Raji (cell line): ENCODE data around the gene SELL.

ENCODE experiments used
- POLR2A ChIP-seq: IDR thresholded peaks from 2 replicates; pipeline ENCODE4 v1.6.1; 2011; ENCODE audit warnings: low read depth, low read length, control low read depth; ENCODE audit not compliant: insufficient read depth

SELL gene

GRCh38 chr1:169689395-169689794 is 22.0 kb downstream of the SELL start:
- no peak for TF ChIP-seq POLR2A

- no peak for TF ChIP-seq POLR2A
Observed at GRCh38 chr1:169683661-169684060, 27.8 kb downstream of the SELL start.

DNA sequence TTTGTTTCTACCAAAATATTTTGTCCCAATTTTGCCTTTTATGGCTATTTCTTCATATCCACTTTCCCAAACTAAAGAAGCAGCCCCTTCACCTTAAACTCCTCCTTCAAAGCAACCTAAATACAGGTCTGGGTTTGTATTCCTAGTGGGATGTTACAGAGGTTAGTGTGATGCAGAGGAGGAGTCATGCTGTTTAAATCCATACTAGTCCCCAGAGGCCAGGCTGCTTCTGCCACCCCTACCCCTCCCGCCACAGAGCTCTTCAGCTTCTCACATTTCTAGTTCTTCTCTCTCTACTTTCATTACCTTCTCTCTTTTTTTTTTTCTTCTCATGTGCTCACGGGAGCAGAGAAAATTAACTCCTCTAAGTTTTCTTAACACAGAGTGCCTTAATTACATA is 29.3 kb downstream of the SELL start:
- TF ChIP-seq POLR2A: no peak

- no peak for TF ChIP-seq POLR2A
Observed at GRCh38 chr1:169681140-169681539, 30.3 kb downstream of the SELL start.

DNA sequence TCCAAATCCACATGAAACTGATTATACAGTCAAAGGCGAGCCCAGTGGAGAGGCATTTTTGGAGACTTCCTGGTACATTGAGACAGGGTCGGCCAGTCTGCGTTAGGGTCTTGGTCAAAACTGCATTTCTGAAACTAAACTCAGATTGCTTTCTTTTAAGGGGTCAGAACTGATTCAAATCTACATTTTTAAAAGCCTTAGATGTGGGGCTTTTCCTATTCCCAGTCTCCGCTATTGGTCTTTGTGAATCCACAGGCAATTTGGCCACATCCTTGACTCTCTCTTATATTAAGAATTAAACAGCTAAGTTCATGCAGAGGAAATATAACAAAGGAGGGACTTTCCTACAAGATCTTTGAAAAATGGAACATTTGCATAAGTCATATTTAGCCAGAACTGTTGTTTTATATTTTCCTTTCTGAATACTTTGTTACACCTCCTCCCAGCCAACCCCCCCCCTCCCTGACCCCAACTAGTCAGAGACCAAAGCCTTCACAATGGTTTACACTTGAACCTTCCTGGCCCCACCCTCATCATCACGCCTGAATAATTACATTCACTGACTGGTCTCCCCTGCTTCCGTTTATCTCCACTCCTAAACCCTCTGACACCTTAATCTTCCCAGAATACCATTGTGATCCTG is 30.9 kb downstream of the SELL start:
- TF ChIP-seq POLR2A: 0 out of 2 replicates have a peak, but pooled peaks have one; percentile 5

GRCh38 chr1:169679692-169680091 is 31.7 kb downstream of the SELL start:
- no peak for TF ChIP-seq POLR2A

DNA sequence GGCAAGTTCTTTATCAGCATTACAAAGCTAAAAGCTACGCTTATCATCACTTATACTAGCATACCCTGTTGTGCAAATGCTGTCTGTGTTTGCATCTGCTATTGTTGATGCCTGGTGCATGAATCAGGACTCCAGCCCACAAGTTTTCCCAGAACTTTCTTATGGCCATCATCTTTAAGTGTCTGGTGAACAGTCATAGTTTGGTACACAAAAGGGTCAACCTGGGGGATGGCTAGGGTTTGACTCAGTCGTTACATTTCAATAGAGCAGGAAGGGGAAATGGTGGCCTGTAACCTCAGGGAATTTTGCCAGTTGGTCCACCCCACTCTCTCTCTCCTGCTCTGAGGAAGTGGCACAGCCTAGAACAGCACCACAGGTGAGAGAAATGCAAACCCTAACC is 35.4 kb downstream of the SELL start:
- no peak for TF ChIP-seq POLR2A

- TF ChIP-seq POLR2A: no peak
Observed at GRCh38 chr1:169670836-169671235, 40.6 kb downstream of the SELL start.

DNA sequence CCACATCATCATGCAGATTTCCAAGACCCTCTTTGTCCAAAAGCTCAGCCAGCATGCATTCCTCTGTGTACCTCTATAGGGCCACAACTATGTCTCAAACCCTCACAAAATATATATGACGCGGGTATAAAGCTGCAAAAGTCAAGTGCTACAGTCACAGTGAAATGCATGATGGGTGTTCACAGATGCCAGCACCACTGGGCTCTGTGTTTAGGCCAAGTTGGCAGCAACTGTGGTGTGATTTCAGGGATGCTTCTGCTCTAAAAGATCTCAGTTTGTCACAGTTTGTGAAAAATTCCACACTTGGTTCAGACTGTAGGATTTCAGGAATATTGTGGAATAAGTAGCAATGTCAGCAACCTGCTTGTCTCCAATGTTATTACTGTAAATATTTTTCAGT is 57.5 kb downstream of the SELL start:
- TF ChIP-seq POLR2A: no peak

- no peak for TF ChIP-seq POLR2A
Observed at GRCh38 chr1:169651035-169651434, 60.4 kb downstream of the SELL start.

DNA sequence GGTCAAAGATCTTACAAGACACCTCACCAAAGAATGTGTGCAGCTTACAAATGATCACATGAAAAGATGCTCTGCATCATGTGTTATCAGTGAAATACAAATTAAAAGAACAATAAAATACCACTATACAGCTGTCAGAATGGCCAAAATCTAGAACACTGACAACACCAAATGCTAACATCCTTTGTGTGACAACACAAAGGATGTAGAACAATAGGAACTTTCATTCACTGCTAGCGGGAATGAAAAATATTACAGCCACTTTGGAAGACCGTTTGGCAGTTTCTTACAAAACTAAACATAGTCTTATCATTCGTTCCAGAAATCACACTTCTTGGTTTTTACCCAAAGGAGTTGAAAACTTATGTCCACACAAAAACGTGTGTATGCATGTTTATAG is 60.9 kb downstream of the SELL start:
- TF ChIP-seq POLR2A: no peak

- TF ChIP-seq POLR2A: no peak
Observed at GRCh38 chr1:169648709-169649108, 62.7 kb downstream of the SELL start.

DNA sequence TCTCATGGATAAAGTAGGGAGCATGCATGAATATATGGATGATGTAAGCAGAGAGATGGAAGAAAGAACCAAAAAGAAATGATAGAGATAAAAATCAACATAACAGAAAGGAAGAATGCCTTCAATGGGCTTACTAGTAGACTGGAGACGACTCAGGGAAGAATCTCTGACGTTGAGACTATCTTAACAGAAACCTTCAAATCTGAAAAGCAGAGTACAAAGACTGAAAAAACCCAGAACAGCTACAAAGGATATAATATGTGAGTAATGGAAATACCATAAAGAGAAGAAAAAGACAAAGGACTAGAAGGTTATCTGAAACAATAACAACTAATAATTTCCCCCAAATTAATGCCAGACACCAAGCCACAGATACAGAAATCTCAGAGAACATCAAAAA is 63.2 kb downstream of the SELL start:
- TF ChIP-seq POLR2A: no peak

DNA sequence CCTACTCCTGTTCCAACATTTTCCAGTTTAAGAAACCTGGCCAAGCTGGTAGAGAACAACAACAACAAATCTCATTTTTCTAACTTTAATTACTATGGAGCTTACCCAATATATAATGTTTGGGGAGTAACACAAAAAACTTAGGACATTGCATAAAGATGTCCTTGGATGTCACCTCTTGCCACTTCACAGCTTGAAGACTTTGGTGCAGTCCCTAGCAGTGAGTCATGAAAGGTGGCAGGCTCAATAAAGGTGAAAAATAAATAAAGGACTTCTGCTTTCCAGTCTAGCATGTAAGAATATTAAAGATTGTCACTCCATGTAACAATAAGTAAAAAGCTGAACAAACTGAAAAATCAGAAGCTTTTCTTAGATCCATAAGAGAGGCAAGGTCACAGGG is 63.9 kb downstream of the SELL start:
- no peak for TF ChIP-seq POLR2A

- no peak for TF ChIP-seq POLR2A
Observed at GRCh38 chr1:169644297-169644696, 67.1 kb downstream of the SELL start.
